RCC 7860 (cell line): ENCODE results near the gene SYN1.

ENCODE experiments used
- DNase-seq: peaks from one replicate; pipeline ENCODE4 v3.0.0-alpha.2; 2015; ENCODE audit warnings: low spot score
- FAIRE-seq: peaks from 2 replicates; lab custom pipeline; 2012; peaks lifted over from hg19 to GRCh38; lab: Jason Lieb, UNC

The SYN1 gene

DNA sequence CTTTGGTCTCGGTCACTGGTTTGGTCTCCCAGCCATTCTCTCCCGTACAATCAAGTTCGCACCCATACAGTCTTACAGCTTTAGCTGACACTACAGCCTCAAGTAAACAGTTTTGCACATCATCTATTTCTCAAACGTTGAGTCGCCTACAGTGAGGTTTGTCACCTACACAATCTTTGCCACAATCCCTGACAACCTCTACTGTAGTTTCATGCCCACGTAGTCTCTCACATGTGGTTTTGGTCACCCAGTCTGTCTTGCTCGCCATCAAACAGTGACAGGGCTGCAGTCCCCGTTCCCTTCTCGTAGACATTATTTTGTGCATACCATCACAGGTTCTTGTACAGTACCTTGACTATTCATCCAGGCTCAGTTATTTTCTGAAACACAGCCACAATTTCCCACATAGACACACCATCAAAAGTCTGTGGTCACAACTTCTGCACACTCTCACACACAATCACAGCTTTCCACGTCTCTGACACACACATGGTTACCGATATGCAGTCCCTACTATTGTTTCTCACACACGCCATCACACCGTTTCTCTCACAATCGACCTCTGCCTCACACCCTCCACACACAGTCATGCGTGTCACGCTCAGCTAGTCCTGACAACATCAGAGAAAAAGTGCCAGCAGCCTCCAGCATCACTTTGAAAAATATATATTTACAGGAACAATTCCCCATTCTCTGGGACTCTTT lies 15.4 kb upstream of the SYN1 start:
- no peak for DNase-seq
- FAIRE-seq = no peak

- FAIRE-seq = no peak
- no peak for DNase-seq
Observed at GRCh38 chrX:47633689-47634590, 14.3 kb upstream of the SYN1 start.

GRCh38 chrX:47632666-47633065 lies 13.0 kb upstream of the SYN1 start:
- FAIRE-seq (no peak), DNase-seq (no peak)

DNA sequence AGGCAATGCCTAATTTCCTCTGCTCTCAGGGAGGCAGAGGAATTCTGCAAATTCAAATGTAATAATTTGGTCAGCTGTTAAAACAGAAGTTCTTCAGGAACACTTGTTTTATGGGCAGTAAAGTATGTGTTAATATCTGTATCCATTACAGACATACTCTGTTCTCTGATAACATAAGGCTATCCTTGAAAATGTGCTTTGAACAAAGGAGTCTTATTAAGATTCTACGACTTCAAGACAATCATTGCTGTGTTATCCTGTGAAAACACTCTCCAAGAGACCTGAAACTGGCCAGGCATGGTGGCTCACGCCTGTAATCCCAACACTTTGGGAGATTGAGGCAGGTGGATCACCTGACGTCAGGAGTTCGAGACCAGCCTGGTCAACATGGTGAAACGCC lies 12.0 kb upstream of the SYN1 start:
- FAIRE-seq (no peak), DNase-seq (no peak)

- DNase-seq (no peak), FAIRE-seq (no peak)
Observed at GRCh38 chrX:47629419-47630200, 10.0 kb upstream of the SYN1 start, which contains the start of gene CFP. Gene CFP (minus strand): TSS chrX:47629930. CDS start chrX:47629844, 86 bp downstream.

DNA sequence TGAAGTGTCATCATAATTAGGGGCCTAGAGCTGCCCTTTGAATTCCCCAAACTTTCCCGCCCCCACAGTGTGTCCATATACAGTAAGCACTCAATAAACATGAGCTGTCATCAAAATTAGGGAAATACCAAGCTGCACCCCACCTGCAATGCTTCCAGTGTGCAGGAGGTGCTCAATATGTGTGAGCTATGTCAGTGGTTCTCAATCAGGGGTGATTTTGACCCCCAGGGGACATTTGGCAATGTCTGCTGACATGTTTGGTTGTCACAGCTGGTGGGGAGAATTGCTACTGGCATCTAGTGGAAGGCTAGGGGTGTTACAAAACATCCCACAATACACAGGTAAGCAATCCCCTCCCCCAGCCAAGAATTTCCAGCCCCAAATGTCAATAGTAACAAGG lies 9.3 kb upstream of the SYN1 start:
- DNase-seq (no peak), FAIRE-seq (no peak)

DNA sequence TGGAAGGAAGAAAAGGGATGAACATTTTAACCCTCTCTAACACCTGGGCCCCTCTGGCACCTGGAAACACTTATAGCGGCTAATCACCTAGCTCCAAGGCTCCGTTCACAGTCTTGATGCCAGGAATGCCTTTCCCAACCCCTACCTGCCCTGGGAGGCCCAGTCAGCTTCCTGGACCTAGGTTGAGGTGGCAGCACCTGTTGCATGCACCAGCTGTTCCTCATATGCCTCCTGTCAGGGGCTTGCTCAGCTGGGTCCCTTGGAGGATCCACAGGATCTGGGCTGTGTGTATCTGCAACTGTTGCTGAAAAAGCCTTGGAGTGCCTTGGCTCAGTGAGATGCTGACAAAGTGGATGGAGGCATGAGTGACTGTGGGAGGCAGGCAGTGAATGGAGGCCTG lies 5.7 kb upstream of the SYN1 start:
- no peak for DNase-seq
- no peak for FAIRE-seq

DNA sequence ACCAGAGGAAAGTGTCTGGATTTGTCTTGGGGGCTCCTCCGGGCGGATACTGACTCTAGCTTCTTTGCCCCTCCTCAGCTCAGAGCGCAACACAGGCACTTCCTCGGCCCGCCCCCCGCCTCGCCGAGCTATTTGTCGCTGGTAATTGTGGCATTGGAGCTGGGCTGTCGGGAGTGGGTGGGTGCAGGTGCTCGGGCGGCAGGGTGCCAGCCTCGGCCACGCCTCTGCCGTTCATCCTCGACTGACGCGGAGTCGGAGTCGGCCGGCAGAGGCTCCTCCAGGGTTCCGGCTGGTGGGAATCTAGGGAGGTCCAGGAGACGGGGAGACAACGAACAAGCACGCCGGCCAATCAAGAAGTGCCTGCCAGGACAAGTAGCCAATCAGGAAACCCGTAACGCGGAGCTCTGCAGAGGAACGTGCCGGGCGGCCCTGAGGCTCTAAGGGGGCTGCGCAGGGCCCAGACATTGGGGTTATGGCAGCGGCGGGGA lies 3.9 kb upstream of the SYN1 start:
- DNase-seq = no peak
- no peak for FAIRE-seq

GRCh38 chrX:47621851-47622250 lies 2.2 kb upstream of the SYN1 start:
- DNase-seq (no peak), FAIRE-seq (no peak)

GRCh38 chrX:47620303-47620685 lies 637 bp upstream of the SYN1 start:
- no peak for FAIRE-seq
- no peak for DNase-seq

DNA sequence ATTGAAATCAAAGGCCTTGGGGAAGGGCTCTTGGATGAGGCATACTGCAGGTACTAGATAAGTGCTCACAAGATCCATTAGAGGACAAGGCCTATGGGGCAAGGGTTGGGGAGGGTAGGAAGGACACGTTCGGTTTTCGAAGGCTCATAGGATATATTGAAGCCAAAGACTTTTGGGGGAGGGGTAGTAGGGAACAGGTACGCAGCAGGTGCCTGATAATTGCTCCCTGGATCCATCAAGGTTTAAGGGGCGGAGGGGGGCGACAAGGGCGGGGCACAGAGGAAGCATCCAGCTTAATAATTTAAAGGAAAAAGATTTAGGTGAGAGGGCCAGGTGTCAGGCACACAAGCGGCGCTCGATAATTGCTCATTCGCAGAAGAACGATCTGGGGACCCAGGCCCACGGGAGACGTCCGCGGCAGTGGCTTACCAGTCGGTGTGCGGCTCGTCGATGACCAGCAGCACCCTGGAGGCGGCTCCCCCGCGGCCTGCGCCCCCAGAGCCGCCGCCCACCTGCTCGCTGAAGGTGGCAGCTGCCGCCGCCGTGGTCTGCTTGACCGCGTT lies 653 bp downstream of the SYN1 start:
- FAIRE-seq = no peak

DNA sequence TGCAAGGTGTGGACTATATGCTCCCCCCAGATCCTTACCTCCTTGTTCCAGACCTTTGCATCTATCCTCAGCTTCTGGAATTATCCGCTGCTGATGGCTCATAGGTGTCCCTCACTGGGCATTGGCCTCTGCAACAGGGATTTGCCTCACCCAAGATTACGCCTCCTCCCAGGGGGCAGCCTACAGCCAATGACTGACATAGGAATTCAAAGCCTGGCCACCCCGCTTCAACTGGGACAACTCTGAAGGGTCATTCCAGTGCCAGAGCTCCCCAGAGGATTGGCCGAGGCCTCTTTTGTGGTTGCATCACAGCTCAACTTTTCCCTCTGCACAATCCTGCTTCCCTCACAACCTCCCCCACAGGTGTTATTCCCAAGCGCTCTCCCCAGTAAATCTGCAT lies 5.0 kb downstream of the SYN1 start:
- DNase-seq (no peak), FAIRE-seq (no peak)

More for the DNA sequence above, 653 bp downstream of the SYN1 start:
- DNase-seq = no peak

GRCh38 chrX:47613082-47613481 lies 6.6 kb downstream of the SYN1 start:
- FAIRE-seq (no peak), DNase-seq (peak; percentile 10)

GRCh38 chrX:47612418-47612817 lies 7.2 kb downstream of the SYN1 start:
- FAIRE-seq (no peak), DNase-seq (no peak)

DNA sequence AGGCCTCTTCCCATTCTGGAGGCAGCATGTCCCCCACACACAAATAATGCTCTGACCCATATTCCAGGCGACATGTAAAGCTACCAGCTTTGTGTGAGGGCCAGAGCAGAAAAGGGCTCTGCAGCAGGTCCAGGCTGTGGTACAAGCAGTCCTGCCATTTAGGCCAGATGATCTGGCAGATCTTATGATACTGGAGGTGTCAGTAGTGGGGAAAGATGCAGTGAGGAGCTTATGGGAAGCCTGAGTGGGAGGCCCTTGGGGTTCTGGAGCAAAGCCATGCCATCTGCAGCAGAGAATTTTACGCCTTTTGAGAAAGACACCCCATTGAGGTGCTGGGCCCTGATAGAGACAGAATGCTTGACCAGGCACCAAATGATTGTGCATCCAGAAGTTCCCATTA lies 7.7 kb downstream of the SYN1 start:
- DNase-seq (no peak), FAIRE-seq (no peak)

DNA sequence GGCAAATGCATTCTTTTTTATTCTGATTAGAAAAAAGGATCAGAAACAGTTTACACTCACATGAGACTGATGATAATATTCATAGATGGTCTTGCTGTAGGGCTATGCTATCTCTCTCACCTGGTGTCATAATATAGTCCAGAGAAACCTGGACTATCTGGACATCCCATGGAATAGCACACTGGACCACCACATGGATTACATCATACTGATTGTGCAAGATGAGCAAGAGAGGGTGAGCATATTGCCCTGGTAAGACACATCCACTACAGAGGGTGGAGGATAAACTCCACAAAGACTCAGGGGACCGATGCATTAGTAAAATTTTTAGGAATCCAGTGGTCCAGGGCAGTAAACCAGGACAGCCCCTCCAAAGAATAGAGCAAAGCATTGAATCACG lies 8.2 kb downstream of the SYN1 start:
- DNase-seq (no peak), FAIRE-seq (no peak)

DNA sequence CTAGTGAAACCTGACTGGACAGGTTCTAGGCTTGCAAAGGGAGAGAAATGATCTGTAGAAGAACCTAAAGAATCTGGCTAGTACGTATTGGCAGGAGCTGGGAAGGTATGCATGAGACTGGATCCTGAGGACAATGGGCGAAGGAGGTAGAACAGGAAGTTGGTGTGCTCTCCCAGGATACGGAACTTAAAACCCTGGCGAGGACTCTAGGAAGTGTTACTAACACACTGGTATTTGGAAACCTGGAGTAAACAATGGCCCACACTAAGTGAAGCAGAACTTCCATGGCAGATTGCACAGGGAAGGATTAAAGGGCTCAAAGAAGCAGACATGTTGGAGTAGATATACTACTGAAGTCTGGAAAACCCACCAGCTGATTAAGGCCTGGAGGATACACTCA lies 9.1 kb downstream of the SYN1 start:
- DNase-seq (no peak), FAIRE-seq (no peak)

DNA sequence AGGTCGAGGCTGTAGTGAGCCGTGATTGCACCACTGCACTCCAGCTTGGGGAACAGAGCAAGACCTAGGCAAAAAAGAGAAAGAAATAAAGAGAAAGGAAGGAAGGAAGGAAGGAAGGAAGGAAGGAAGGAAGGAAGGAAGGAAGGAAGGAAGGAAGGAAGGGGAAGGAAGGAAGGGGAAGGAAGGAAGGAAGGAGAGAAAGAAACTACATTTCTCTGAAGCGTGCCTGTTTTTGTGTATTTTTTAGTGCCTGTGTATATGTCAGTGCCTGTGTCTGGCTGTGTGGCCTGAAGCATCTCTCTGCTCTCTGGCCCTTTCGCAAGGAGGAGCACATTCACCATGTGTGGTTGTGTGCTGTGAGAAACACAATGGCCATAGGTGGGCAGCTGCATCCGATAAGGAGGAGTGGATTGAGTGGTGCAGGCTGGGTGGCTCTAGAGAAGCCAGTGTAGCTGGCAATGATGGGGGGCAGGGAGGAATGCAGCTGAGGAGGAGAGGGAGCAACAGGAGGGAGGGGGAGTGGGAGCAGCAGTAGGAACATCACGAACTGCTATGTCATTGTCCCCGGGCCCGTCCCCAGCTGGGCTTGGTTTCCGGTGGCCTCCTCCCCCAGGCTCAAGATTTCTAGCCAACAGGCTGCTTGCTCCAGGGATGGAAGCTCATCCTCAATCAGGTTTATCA lies 11.4 kb downstream of the SYN1 start:
- FAIRE-seq (no peak), DNase-seq (no peak)

DNA sequence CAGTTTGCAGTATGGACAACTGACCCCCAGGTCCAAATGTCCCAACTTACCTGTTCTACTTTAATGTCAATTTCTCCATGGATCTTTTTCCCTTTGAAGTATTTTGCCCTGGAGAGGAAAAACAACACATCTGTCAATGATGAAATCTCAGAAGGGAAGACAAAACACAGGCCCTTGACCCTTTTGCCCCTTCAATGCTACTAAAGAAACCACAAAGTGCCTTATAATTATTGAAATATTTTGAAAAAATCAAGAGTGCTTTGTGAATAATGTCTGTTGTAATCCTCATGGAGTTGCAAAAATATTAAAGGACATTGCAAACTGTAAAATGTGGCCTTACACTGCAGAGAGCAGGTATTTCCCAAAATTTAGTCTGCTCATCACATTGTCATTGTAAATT lies 12.6 kb downstream of the SYN1 start:
- no peak for FAIRE-seq
- no peak for DNase-seq

DNA sequence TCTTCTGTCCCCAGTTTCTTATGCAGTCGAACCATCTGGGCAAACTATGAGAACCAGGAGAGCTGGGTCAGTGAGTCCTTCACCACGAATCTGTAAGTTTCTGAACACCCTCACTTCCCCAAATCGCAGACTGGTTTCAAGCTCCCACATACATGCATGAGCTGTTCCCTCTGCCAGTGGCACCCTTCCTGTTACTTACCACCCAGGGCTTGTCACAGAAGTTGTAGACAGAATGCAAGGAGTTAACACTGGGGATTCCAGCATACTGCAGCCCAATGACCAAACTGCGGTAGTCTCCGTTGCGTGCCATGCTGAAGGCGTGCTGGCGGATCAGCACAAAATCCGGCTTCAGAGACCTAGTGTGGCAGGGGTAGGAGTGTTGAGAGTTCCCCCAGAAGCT lies 14.6 kb downstream of the SYN1 start:
- DNase-seq = no peak
- no peak for FAIRE-seq
